WTC11 (cell line): ENCODE measurements around the gene GATA6. TPM values are rescaled to one million over a fixed set of nuclear protein-coding genes. Genes with fewer than 3 reads are reported as not detected.
A peak's percentile ranks its signal among the peaks of the same experiment; 100 is the strongest.

Experiments used
- ATAC-seq: fragments of 200-7000 bp; cut with Tn5 transposase; 2 replicates; pipeline ENCODE4 v1.10.0; 2021; ENCODE audit warnings: mild to moderate bottlenecking, moderate library complexity
- CTCF ChIA-PET: fragments of 300-600 bp; sonication (Branson Sonifier 250); formaldehyde crosslinking; loops from one replicate; lab custom pipeline; 2021; ENCODE audit warnings: antibody characterized with exemption; lab: Charles Lee
- POLR2A ChIA-PET: fragments of 350-600 bp; sonication (Branson Sonifier 250); formaldehyde crosslinking; loops from one replicate; lab custom pipeline; 2021; ENCODE audit warnings: antibody characterized with exemption; lab: Charles Lee
- DNase-seq: peaks from one replicate; pipeline ENCODE4 v3.0.0; 2021; ENCODE audit warnings: low spot score
- H3K27ac Mint-ChIP-seq: 2 replicates; pipeline ENCODE4 v1.8.0; 2021; ENCODE audit warnings: mixed read lengths
- H3K27me3 Mint-ChIP-seq: 2 replicates; pipeline ENCODE4 v1.8.0; 2021; ENCODE audit warnings: low read depth, mild to moderate bottlenecking, moderate library complexity, mixed read lengths
- H3K36me3 Mint-ChIP-seq: 2 replicates; pipeline ENCODE4 v1.8.0; 2021; ENCODE audit warnings: mixed read lengths
- H3K4me1 Mint-ChIP-seq: 2 replicates; pipeline ENCODE4 v1.8.0; 2022; ENCODE audit warnings: mixed read lengths
- H3K4me3 Mint-ChIP-seq: 2 replicates; pipeline ENCODE4 v1.8.0; 2021; ENCODE audit warnings: mild to moderate bottlenecking, moderate library complexity, mixed read lengths
- H3K9me3 Mint-ChIP-seq: 2 replicates; pipeline ENCODE4 v1.8.0; 2021; ENCODE audit warnings: mixed read lengths
- AR ChIP-seq: fragments of 250-450 bp; sonication (Bioruptor Pico); IDR thresholded peaks from 2 replicates; pipeline ENCODE4 v1.9.0; 2021; ENCODE audit warnings: mild to moderate bottlenecking
- E2F4 ChIP-seq: sonication (generic); formaldehyde crosslinking; IDR thresholded peaks from 2 replicates; pipeline ENCODE4 v1.8.1; 2022; ENCODE audit warnings: low read depth, mild to moderate bottlenecking, moderate library complexity, missing genetic modification reagents, borderline replicate concordance
- ESRRA ChIP-seq: sonication (generic); formaldehyde crosslinking; IDR thresholded peaks from 2 replicates; pipeline ENCODE4 v1.8.1; 2022; ENCODE audit warnings: mild to moderate bottlenecking, missing genetic modification reagents, borderline replicate concordance
- HMGXB4 ChIP-seq: sonication (generic); formaldehyde crosslinking; IDR thresholded peaks from 2 replicates; pipeline ENCODE4 v1.8.1; 2023; ENCODE audit warnings: mild to moderate bottlenecking, moderate library complexity, missing genetic modification reagents
- IRF2 ChIP-seq: sonication (generic); formaldehyde crosslinking; IDR thresholded peaks from 2 replicates; pipeline ENCODE4 v1.8.0; 2022; ENCODE audit warnings: low read depth, missing genetic modification reagents, borderline replicate concordance
- SMAD4 ChIP-seq: sonication (generic); formaldehyde crosslinking; IDR thresholded peaks from 2 replicates; pipeline ENCODE4 v1.8.0; 2022; ENCODE audit warnings: mild to moderate bottlenecking, missing genetic modification reagents
- TCF7 ChIP-seq: sonication (generic); formaldehyde crosslinking; IDR thresholded peaks from 2 replicates; pipeline ENCODE4 v1.8.0; 2022; ENCODE audit warnings: mild to moderate bottlenecking, low read depth, missing genetic modification reagents, moderate library complexity
- ZNF416 ChIP-seq: fragments of 250-450 bp; sonication (Bioruptor Pico); IDR thresholded peaks from 2 replicates; pipeline ENCODE4 v1.9.0; 2021; ENCODE audit warnings: mild to moderate bottlenecking, inconsistent platforms
- ZSCAN18 ChIP-seq: fragments of 250-450 bp; sonication (Bioruptor Pico); IDR thresholded peaks from 2 replicates; pipeline ENCODE4 v2.1.2; 2022; ENCODE audit warnings: mild to moderate bottlenecking, moderate library complexity
- total RNA-seq: library from RNA; stranded (reverse); gene quantifications from 3 replicates; pipeline ENCODE4 v1.2.3, GENCODE V29; 2021
- TF ChIP-seq, protein P1 (sequence below): sonication (generic); formaldehyde crosslinking; IDR thresholded peaks from 2 replicates; pipeline ENCODE4 v1.8.0; 2022; ENCODE audit warnings: mild to moderate bottlenecking, missing genetic modification reagents
- TF ChIP-seq, protein P2 (sequence below): fragments of 250-450 bp; sonication (Bioruptor Pico); IDR thresholded peaks from 2 replicates; pipeline ENCODE4 v1.9.0; 2021; ENCODE audit warnings: mild to moderate bottlenecking, borderline replicate concordance

GATA6 gene
- total RNA-seq, 1 experiment from 2014 or later, result 0.15 TPM

DNA sequence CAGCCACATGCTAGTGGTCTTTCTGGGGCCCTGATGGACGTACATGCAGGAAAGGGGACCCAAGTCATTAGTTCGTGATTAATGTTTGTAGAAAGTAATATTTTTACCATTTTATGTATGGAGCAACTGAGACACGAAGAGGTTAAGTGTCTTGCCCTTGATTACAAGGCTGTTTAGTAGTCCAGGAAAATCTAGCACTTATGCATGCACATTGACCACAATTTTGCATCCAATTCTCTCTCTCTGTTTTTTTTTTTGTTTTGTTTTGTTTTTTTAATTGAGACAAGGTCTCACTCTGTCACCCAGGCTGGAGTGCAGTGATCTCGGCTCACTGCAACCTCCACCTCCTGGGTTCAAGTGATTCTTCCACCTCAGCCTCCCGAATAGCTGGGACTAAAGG, 8.3 kb upstream of the GATA6 start (continued):
- TF ChIP-seq HMGXB4 (CRISPR knock-in tag), result no peak

- peaks cover 92% of the 10 kb centered on the region for H3K27me3 Mint-ChIP-seq
- no peaks in the 10 kb centered on the region for H3K36me3 Mint-ChIP-seq
- no peak overlapping the region for H3K27ac Mint-ChIP-seq
- ChIA-PET POLR2A (no interaction called here), CTCF (no interaction called here)
- peaks cover 31% of the 10 kb centered on the region for H3K4me1 Mint-ChIP-seq
- no peak for DNase-seq
- ATAC-seq, result no peak
- TF ChIP-seq TCF7 (CRISPR knock-in tag), result no peak
- TF ChIP-seq IRF2 (CRISPR knock-in tag), result no peak
- no peak for TF ChIP-seq ZNF416
- TF ChIP-seq SMAD4 (CRISPR knock-in tag), result no peak
- TF ChIP-seq ESRRA (CRISPR knock-in tag), result no peak
- TF ChIP-seq, protein P1, sequence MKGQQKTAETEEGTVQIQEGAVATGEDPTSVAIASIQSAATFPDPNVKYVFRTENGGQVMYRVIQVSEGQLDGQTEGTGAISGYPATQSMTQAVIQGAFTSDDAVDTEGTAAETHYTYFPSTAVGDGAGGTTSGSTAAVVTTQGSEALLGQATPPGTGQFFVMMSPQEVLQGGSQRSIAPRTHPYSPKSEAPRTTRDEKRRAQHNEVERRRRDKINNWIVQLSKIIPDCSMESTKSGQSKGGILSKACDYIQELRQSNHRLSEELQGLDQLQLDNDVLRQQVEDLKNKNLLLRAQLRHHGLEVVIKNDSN, result no peak
- no peak for TF ChIP-seq E2F4
- TF ChIP-seq AR (CRISPR knock-in tag), result no peak
- no peak for TF ChIP-seq HMGXB4 (CRISPR knock-in tag)
- no peak for TF ChIP-seq ZSCAN18 (CRISPR knock-in tag)
- H3K9me3 Mint-ChIP-seq, result no peaks in the 10 kb centered on the region
- no peak overlapping the region; the same call in 1 of the 2 replicates for H3K4me3 Mint-ChIP-seq
These were observed 5.8 kb upstream of the GATA6 start for GRCh38 chr18:22163416-22164161.

DNA sequence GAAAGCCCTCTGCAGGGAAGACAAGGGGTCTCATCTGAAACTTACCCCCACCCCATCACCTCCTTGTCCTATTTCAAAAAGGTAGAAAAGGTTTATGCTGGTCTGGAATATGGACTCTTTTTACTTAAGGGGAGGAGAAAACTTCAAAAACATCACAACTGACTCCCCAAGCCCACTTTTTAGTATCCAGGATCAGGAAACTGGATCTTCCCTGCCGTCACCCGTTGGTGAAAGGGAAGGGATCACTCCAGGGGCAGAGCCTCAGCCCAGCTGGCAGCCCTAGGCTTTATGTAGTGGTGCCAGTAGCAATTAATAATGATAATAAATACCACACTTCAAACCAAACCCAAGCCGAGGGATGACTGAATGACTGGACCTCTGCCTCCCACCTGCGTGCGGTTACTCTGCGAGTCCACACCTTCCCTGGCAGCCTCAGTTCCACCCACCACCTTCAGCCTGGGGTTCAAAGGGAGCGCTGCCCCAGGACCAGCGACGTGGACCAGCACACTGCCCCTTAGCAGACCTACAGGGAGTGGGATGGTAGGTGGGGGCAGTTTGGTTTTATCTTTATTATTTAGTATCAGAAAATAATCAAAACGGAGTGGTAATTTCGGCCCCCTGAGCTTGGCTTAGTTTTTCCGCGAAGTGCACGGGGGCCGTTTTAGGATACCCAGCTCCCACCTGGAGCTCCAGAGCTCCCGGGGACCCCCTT, 4.9 kb upstream of the GATA6 start:
- DNase-seq (no peak), ATAC-seq (no peak)
- H3K27me3 Mint-ChIP-seq, result peaks cover 95% of the 10 kb centered on the region
- H3K36me3 Mint-ChIP-seq, result no peaks in the 10 kb centered on the region
- H3K4me1 Mint-ChIP-seq, result peaks cover 31% of the 10 kb centered on the region
- no peaks in the 10 kb centered on the region for H3K9me3 Mint-ChIP-seq
- ChIA-PET CTCF (interaction anchor here (0.9 kb wide), 1 partner anchor 167 kb away, joined by 3 read pairs; no protein-coding TSS in a partner anchor), POLR2A (no interaction called here)
- H3K27ac Mint-ChIP-seq, result no peak overlapping the region
- H3K4me3 Mint-ChIP-seq, result peak overlapping the region; percentile 29
- TF ChIP-seq, protein P2, sequence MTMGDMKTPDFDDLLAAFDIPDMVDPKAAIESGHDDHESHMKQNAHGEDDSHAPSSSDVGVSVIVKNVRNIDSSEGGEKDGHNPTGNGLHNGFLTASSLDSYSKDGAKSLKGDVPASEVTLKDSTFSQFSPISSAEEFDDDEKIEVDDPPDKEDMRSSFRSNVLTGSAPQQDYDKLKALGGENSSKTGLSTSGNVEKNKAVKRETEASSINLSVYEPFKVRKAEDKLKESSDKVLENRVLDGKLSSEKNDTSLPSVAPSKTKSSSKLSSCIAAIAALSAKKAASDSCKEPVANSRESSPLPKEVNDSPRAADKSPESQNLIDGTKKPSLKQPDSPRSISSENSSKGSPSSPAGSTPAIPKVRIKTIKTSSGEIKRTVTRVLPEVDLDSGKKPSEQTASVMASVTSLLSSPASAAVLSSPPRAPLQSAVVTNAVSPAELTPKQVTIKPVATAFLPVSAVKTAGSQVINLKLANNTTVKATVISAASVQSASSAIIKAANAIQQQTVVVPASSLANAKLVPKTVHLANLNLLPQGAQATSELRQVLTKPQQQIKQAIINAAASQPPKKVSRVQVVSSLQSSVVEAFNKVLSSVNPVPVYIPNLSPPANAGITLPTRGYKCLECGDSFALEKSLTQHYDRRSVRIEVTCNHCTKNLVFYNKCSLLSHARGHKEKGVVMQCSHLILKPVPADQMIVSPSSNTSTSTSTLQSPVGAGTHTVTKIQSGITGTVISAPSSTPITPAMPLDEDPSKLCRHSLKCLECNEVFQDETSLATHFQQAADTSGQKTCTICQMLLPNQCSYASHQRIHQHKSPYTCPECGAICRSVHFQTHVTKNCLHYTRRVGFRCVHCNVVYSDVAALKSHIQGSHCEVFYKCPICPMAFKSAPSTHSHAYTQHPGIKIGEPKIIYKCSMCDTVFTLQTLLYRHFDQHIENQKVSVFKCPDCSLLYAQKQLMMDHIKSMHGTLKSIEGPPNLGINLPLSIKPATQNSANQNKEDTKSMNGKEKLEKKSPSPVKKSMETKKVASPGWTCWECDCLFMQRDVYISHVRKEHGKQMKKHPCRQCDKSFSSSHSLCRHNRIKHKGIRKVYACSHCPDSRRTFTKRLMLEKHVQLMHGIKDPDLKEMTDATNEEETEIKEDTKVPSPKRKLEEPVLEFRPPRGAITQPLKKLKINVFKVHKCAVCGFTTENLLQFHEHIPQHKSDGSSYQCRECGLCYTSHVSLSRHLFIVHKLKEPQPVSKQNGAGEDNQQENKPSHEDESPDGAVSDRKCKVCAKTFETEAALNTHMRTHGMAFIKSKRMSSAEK (CRISPR knock-in tag), result no peak
- no peak for TF ChIP-seq AR (CRISPR knock-in tag)
